GM12872 (cell line): Measurements from ENCODE around the gene TSC22D1.

ENCODE experiments used
- TF ChIP-seq, protein P1 (sequence below): IDR thresholded peaks from 3 replicates; pipeline ENCODE4 v1.5.1; 2011; ENCODE audit warnings: low read depth, mild to moderate bottlenecking, low read length, moderate library complexity; ENCODE audit not compliant: insufficient read depth

TSC22D1 gene

GRCh38 chr13:44401577-44401976 is 174.6 kb downstream of the TSC22D1 start:
- TF ChIP-seq, protein P1, sequence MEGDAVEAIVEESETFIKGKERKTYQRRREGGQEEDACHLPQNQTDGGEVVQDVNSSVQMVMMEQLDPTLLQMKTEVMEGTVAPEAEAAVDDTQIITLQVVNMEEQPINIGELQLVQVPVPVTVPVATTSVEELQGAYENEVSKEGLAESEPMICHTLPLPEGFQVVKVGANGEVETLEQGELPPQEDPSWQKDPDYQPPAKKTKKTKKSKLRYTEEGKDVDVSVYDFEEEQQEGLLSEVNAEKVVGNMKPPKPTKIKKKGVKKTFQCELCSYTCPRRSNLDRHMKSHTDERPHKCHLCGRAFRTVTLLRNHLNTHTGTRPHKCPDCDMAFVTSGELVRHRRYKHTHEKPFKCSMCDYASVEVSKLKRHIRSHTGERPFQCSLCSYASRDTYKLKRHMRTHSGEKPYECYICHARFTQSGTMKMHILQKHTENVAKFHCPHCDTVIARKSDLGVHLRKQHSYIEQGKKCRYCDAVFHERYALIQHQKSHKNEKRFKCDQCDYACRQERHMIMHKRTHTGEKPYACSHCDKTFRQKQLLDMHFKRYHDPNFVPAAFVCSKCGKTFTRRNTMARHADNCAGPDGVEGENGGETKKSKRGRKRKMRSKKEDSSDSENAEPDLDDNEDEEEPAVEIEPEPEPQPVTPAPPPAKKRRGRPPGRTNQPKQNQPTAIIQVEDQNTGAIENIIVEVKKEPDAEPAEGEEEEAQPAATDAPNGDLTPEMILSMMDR = no peak

DNA sequence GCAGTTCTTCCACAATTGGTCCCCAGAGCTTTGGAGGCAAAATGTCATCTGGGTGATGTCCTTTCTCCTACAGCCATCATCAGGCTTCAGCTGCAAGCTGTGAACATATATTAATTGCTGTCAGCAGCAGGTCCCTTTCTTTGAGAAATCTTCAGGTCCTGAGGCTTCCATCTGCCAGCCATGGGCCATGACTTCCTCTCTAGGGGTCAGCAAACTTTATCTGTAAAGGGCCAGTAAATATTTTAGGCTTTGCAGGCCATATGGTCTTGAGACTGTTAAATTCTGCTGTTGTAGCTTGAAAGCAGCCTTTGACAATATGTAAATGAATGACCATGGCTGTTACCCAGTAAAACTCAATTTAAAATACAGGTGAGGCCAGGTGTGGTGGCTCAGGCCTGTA is 175.4 kb downstream of the TSC22D1 start:
- TF ChIP-seq, protein P1 = no peak

GRCh38 chr13:44399074-44399473 is 177.1 kb downstream of the TSC22D1 start:
- TF ChIP-seq, protein P1 = no peak

DNA sequence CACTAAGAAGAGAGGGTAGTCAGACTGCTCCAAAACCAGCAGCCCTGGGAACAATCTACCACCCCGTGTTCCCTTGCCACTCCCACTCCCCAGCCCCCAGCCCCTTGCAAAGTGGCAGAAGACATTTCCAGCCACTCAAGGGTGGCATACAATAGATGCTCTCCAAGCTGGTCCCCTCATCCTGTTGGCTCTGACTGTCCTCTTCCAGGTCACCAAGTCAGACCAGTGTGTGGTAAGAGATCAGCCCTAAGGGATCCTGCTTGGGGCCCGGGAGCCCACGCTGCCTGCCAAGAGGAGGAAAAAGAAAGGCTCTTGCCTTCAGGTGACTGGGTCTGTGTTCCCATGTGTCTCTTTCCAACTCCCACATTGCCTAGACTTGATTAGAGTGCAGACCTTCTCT is 177.5 kb downstream of the TSC22D1 start:
- TF ChIP-seq, protein P1 = no peak

DNA sequence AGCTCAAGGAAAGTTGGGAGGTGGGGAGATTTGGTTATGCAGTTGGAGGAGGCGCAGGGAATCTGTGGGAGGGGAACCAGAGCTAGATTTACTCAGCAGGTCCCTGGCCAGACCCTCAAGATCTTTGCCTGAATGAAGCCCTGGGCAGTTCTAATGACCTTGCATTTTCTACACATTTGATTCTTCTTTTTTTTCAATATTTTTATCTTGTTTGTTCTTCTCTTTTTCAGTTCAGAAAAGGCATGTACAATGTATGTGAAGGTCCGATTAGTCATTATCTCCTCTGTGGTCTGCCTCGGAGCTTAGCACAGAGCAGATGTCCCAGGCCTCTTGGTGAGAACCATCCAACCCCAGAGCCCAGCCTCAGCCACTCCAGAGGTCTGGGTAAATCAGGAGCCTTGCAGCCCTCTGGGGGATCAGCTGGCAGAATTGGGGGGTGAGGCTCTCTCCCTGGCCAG is 178.3 kb downstream of the TSC22D1 start:
- TF ChIP-seq, protein P1 = no peak

- TF ChIP-seq, protein P1 = no peak
Measured at GRCh38 chr13:44396701-44397580, 179.2 kb downstream of the TSC22D1 start.

GRCh38 chr13:44395976-44396694 is 180.0 kb downstream of the TSC22D1 start:
- TF ChIP-seq, protein P1 = no peak
